HepG2 (cell line): ENCODE data around the gene NDUFS7. TPM values are rescaled to one million over a fixed set of nuclear protein-coding genes. Genes with fewer than 3 reads are reported as not detected.

Experiments
- CCAR2 ChIP-seq: fragments of 200-400 bp; formaldehyde crosslinking; optimal IDR thresholded peaks from 2 replicates; pipeline ENCODE3; 2018; ENCODE audit warnings: low read depth, mild to moderate bottlenecking, low read length, moderate library complexity
- GMEB1 ChIP-seq: sonication (generic); formaldehyde crosslinking; IDR thresholded peaks from 2 replicates; pipeline ENCODE4 v1.5.1; 2020; ENCODE audit warnings: missing genetic modification reagents, mild to moderate bottlenecking, borderline replicate concordance
- ISL2 ChIP-seq: sonication (generic); formaldehyde crosslinking; IDR thresholded peaks from 2 replicates; pipeline ENCODE4 v1.5.0; 2020; ENCODE audit warnings: missing genetic modification reagents
- KDM2A ChIP-seq: sonication (generic); formaldehyde crosslinking; IDR thresholded peaks from 2 replicates; pipeline ENCODE4 v1.4.0; 2020; ENCODE audit warnings: low read depth, missing genetic modification reagents, borderline replicate concordance
- NR2F2 ChIP-seq: IDR thresholded peaks from 2 replicates; pipeline ENCODE4 v1.6.1; 2012; ENCODE audit warnings: low read depth, inconsistent platforms, borderline replicate concordance
- RFXAP ChIP-seq: sonication (generic); formaldehyde crosslinking; IDR thresholded peaks from 2 replicates; pipeline ENCODE4 v1.4.0; 2020; ENCODE audit warnings: missing genetic modification reagents, borderline replicate concordance
- TEAD3 ChIP-seq: optimal IDR thresholded peaks from 2 replicates; pipeline ENCODE3; 2016; ENCODE audit warnings: borderline replicate concordance
- ZNF274 ChIP-seq: sonication (generic); formaldehyde crosslinking; IDR thresholded peaks from 2 replicates; pipeline ENCODE4 v1.5.1; 2020; ENCODE audit warnings: mild to moderate bottlenecking, missing genetic modification reagents
- ZNF318 ChIP-seq: sonication (generic); formaldehyde crosslinking; IDR thresholded peaks from 2 replicates; pipeline ENCODE4 v1.4.0; 2020; ENCODE audit warnings: mild to moderate bottlenecking, missing genetic modification reagents
- ZNF792 ChIP-seq: IDR thresholded peaks from 2 replicates; pipeline ENCODE4 v1.6.1; 2016
- polyA plus RNA-seq, 8 experiments: library from polyadenylated mRNA; depleted of rRNA in 3 of 8; stranded (reverse) in 7 of 8; unstranded in 1 of 8; fragments of >200 nt; fragmentation: Illumina TruSeq in 4 of 8; extraction: Trizol in 4 of 8; gene quantifications; 2 replicates each; pipeline versions ENCODE4 v1.2.1 to v1.2.3, GENCODE V29; 2011 to 2016; ENCODE audit warnings: low read depth in 4 of 8, missing spikeins in 1 of 8, mixed read lengths in 1 of 8; ENCODE audit not compliant: insufficient read depth in 1 of 8
- total RNA-seq, 5 experiments: library from RNA; depleted of rRNA; stranded (reverse); fragments of >200 nt; fragmentation: Illumina TruSeq; extraction: Trizol; gene quantifications; 2 replicates each; pipeline ENCODE4 v1.2.3, GENCODE V29; 2016; ENCODE audit warnings: low read depth in 1 of 5

The NDUFS7 gene
- total and polyA plus RNA-seq, 2 of the 13 experiments (the other 11 are each of a cell fraction or from before 2014, with no cell fraction given) = 34.3 to 66.9 TPM

GRCh38 chr19:1400281-1401137 is 16.8 kb downstream of the NDUFS7 start (continued):
- TF ChIP-seq ZNF318 (CRISPR knock-in tag) (no peak), ISL2 (CRISPR knock-in tag) (peak; percentile 41), ZNF274 (CRISPR knock-in tag) (no peak), RFXAP (CRISPR knock-in tag) (no peak), ZNF792 (peak; percentile 37; the same call in 1 of the 2 replicates), NR2F2 (no peak), GMEB1 (peak; percentile 54; the same call in 1 of the 2 replicates), CCAR2 (no peak), KDM2A (CRISPR knock-in tag) (peak; percentile 70), TEAD3 (CRISPR knock-in tag) (no peak)
